Neuronal stem cell (in vitro differentiated cells): ENCODE results near the gene A3GALT2.

Experiments used
- DNase-seq: peaks from one replicate; pipeline ENCODE4 v3.0.0-alpha.2; 2013; ENCODE audit warnings: low spot score
- H2AFZ ChIP-seq: one replicate; pipeline ENCODE4 v1.6.1; 2013; ENCODE audit warnings: mild to moderate bottlenecking, low read length, inconsistent platforms
- H2AK5ac ChIP-seq: 2 replicates; pipeline ENCODE4 v1.6.1; 2013; ENCODE audit warnings: low read depth, mild to moderate bottlenecking, inconsistent platforms, low read length, moderate library complexity, mixed read lengths
- H2BK120ac ChIP-seq: 2 replicates; pipeline ENCODE4 v1.6.1; 2013; ENCODE audit warnings: low read depth, mild to moderate bottlenecking, inconsistent platforms, low read length, moderate library complexity, mixed read lengths
- H2BK12ac ChIP-seq: one replicate; pipeline ENCODE4 v1.6.1; 2013; ENCODE audit warnings: low read length, inconsistent platforms
- H2BK15ac ChIP-seq: 2 replicates; pipeline ENCODE4 v1.6.1; 2013; ENCODE audit warnings: mild to moderate bottlenecking, low read length, inconsistent platforms, mixed read lengths
- H2BK5ac ChIP-seq: one replicate; pipeline ENCODE4 v1.6.1; 2013; ENCODE audit warnings: inconsistent platforms, mild to moderate bottlenecking, low read length, moderate library complexity
- H3K14ac ChIP-seq: one replicate; pipeline ENCODE4 v1.6.1; 2013; ENCODE audit warnings: low read length, inconsistent platforms
- H3K18ac ChIP-seq: 2 replicates; pipeline ENCODE4 v1.6.1; 2013; ENCODE audit warnings: low read length, inconsistent platforms
- H3K23ac ChIP-seq: 2 replicates; pipeline ENCODE4 v1.6.1; 2013; ENCODE audit warnings: low read depth, mild to moderate bottlenecking, mixed read lengths, low read length, inconsistent platforms; ENCODE audit not compliant: poor library complexity
- H3K27ac ChIP-seq: replicated peaks from 3 replicates; pipeline ENCODE4 v1.5.1; 2013; ENCODE audit warnings: low read length, inconsistent platforms
- H3K27me3 ChIP-seq, 3 experiments: 2 replicates each; pipeline ENCODE4 v1.6.1; 2013; ENCODE audit warnings: low read length in 3 of 3, mild to moderate bottlenecking in 2 of 3, inconsistent platforms in 1 of 3, low read depth in 1 of 3, mixed read lengths in 1 of 3, moderate library complexity in 1 of 3; ENCODE audit not compliant: control insufficient read depth in 3 of 3, insufficient read depth in 3 of 3
- H3K36me3 ChIP-seq, 2 donors: replicated peaks in 1 of 2; 2 replicates each; pipeline ENCODE4 v1.6.1; 2013; ENCODE audit warnings: low read length in 2 of 2; ENCODE audit not compliant: control insufficient read depth in 2 of 2, insufficient read depth in 2 of 2
- H3K4ac ChIP-seq: 2 replicates; pipeline ENCODE4 v1.6.1; 2013; ENCODE audit warnings: inconsistent platforms, mild to moderate bottlenecking, low read length, moderate library complexity
- H3K4me1 ChIP-seq, 2 donors: 1 replicate in 1 of 2; 2 replicates in 1 of 2; pipeline ENCODE4 v1.6.1; 2013; ENCODE audit warnings: low read length in 2 of 2, low read depth in 1 of 2; ENCODE audit not compliant: control insufficient read depth in 2 of 2, insufficient read depth in 1 of 2
- H3K4me2 ChIP-seq: one replicate; pipeline ENCODE4 v1.6.1; 2013; ENCODE audit warnings: mild to moderate bottlenecking, low read length, inconsistent platforms; ENCODE audit not compliant: insufficient read depth, poor library complexity, severe bottlenecking
- H3K4me3 ChIP-seq, 2 donors: 2 replicates each; pipeline ENCODE4 v1.5.1; 2013; ENCODE audit warnings: low read length in 2 of 2, mild to moderate bottlenecking in 2 of 2, inconsistent platforms in 1 of 2, moderate library complexity in 1 of 2
- H3K79me1 ChIP-seq: one replicate; pipeline ENCODE4 v1.6.1; 2013; ENCODE audit warnings: low read depth, mild to moderate bottlenecking, inconsistent platforms, low read length, moderate library complexity
- H3K9ac ChIP-seq: one replicate; pipeline ENCODE4 v1.6.1; 2013; ENCODE audit warnings: mild to moderate bottlenecking, low read depth, low read length, inconsistent platforms; ENCODE audit not compliant: poor library complexity
- H3K9me3 ChIP-seq, 2 donors: replicated peaks in 1 of 2; 2 replicates each; pipeline versions ENCODE3 to v1.6.1; 2013; ENCODE audit warnings: low read length in 2 of 2, mild to moderate bottlenecking in 2 of 2, inconsistent platforms in 1 of 2, low read depth in 1 of 2, mixed read lengths in 1 of 2, moderate library complexity in 1 of 2; ENCODE audit not compliant: control insufficient read depth in 2 of 2, insufficient read depth in 1 of 2
- H4K8ac ChIP-seq: one replicate; pipeline ENCODE4 v1.6.1; 2013; ENCODE audit warnings: low read depth, mild to moderate bottlenecking, inconsistent platforms, low read length, moderate library complexity
- H4K91ac ChIP-seq: one replicate; pipeline ENCODE4 v1.6.1; 2013; ENCODE audit warnings: low read length, low read depth, mild to moderate bottlenecking, inconsistent platforms; ENCODE audit not compliant: poor library complexity
- WGBS, 2 donors: extraction: QIAGEN DNeasy Blood & Tissue Kit; methylation state at CpG; one replicate each; pipeline ENCODE4 v1.1.7; 2013; ENCODE audit warnings: missing lambda C conversion rate in 2 of 2, mixed read lengths in 1 of 2; ENCODE audit not compliant: insufficient read length in 2 of 2, insufficient replicate concordance in 1 of 2; ENCODE audit errors: extremely low coverage in 2 of 2; 5-methylcytosine and 5-hydroxymethylcytosine counted together

The A3GALT2 gene

GRCh38 chr1:33332881-33333280 lies 12.0 kb upstream of the A3GALT2 start:
- Histone ChIP-seq H3K9me3 (no peaks in the 10 kb centered on the region), H2BK15ac (no peak overlapping the region), H3K4me3 (no peak overlapping the region), H3K36me3 (peaks cover 58 to 97% of the 10 kb centered on the region in 2 donors), H2BK5ac (no peak overlapping the region), H3K9ac (peak overlapping the region; percentile 0), H3K27me3 (no peaks in the 10 kb centered on the region), H3K79me1 (peaks cover 8% of the 10 kb centered on the region), H2AK5ac (no peak overlapping the region), H3K18ac (no peak overlapping the region), H3K23ac (no peak overlapping the region), H2BK120ac (no peak overlapping the region), H2AFZ (no peak overlapping the region), H4K8ac (no peak overlapping the region), H3K14ac (no peak overlapping the region), H2BK12ac (no peak overlapping the region), H4K91ac (no peak overlapping the region), H3K4me2 (no peak overlapping the region), H3K4ac (no peak overlapping the region), H3K27ac (no peak overlapping the region), H3K4me1 (peaks cover 7 to 23% of the 10 kb centered on the region in 2 donors)
- DNase-seq, result no peak
- whole genome bisulfite sequencing, 2 donors, result no CpG with 5 or more reads among the region's 5 CpGs

GRCh38 chr1:33332357-33332789 lies 11.5 kb upstream of the A3GALT2 start:
- Histone ChIP-seq H3K14ac (no peak overlapping the region), H3K18ac (no peak overlapping the region), H3K36me3 (peaks cover 62 to 97% of the 10 kb centered on the region in 2 donors), H3K4me1 (peaks cover 2 to 21% of the 10 kb centered on the region in 2 donors), H3K4me2 (no peak overlapping the region), H4K8ac (no peak overlapping the region), H3K9me3 (no peaks in the 10 kb centered on the region), H3K23ac (no peak overlapping the region), H3K27ac (no peak overlapping the region), H2BK5ac (no peak overlapping the region), H3K4me3 (no peak overlapping the region), H2AFZ (no peak overlapping the region), H3K9ac (no peak overlapping the region), H2BK15ac (no peak overlapping the region), H4K91ac (no peak overlapping the region), H2AK5ac (no peak overlapping the region), H3K4ac (no peak overlapping the region), H3K27me3 (no peaks in the 10 kb centered on the region), H2BK12ac (no peak overlapping the region), H2BK120ac (no peak overlapping the region), H3K79me1 (peaks cover 8% of the 10 kb centered on the region)
- DNase-seq, result no peak
- whole genome bisulfite sequencing, 2 donors, result no CpG with 5 or more reads among the region's 10 CpGs

GRCh38 chr1:33331444-33332356 lies 10.8 kb upstream of the A3GALT2 start:
- Histone ChIP-seq H3K9ac (no peak overlapping the region), H3K4ac (no peak overlapping the region), H3K18ac (no peak overlapping the region), H4K91ac (no peak overlapping the region), H2BK120ac (no peak overlapping the region), H2AK5ac (no peak overlapping the region), H3K14ac (no peak overlapping the region), H4K8ac (no peak overlapping the region), H3K79me1 (peaks cover 8% of the 10 kb centered on the region), H3K27ac (no peak overlapping the region), H2BK5ac (no peak overlapping the region), H2BK15ac (no peak overlapping the region), H3K27me3 (no peaks in the 10 kb centered on the region), H2BK12ac (no peak overlapping the region), H3K4me2 (no peak overlapping the region), H3K23ac (no peak overlapping the region), H3K36me3 (peaks cover 68 to 98% of the 10 kb centered on the region in 2 donors), H2AFZ (no peak overlapping the region), H3K9me3 (no peaks in the 10 kb centered on the region), H3K4me1 (peaks cover 0 to 17% of the 10 kb centered on the region in 2 donors), H3K4me3 (no peak overlapping the region)
- WGBS, 2 donors, result no CpG with 5 or more reads among the region's 10 CpGs
- DNase-seq, result no peak

GRCh38 chr1:33330906-33331305 lies 10.0 kb upstream of the A3GALT2 start:
- Histone ChIP-seq H2BK12ac (no peak overlapping the region), H3K9ac (no peak overlapping the region), H4K91ac (no peak overlapping the region), H3K36me3 (peaks cover 72 to 100% of the 10 kb centered on the region in 2 donors), H3K4ac (no peak overlapping the region), H3K23ac (no peak overlapping the region), H3K79me1 (peaks cover 7% of the 10 kb centered on the region), H3K27me3 (no peaks in the 10 kb centered on the region), H2AFZ (no peak overlapping the region), H2BK15ac (no peak overlapping the region), H3K4me3 (no peak overlapping the region), H3K14ac (no peak overlapping the region), H2AK5ac (no peak overlapping the region), H3K4me2 (no peak overlapping the region), H3K27ac (no peak overlapping the region), H4K8ac (no peak overlapping the region), H3K9me3 (no peaks in the 10 kb centered on the region), H3K4me1 (peaks cover 0 to 14% of the 10 kb centered on the region in 2 donors), H2BK120ac (no peak overlapping the region), H2BK5ac (no peak overlapping the region), H3K18ac (no peak overlapping the region)
- no CpG with 5 or more reads among the region's 7 CpGs for WGBS, 2 donors
- DNase-seq, result no peak
